ENCODE results near the gene PTGR3. TPM values are rescaled to one million over a fixed set of nuclear protein-coding genes. Genes with fewer than 3 reads are reported as not detected.

Gene PTGR3
- total and polyA plus RNA-seq, 4 donors = 6.8 to 18.7 (median 11.4) TPM

DNA sequence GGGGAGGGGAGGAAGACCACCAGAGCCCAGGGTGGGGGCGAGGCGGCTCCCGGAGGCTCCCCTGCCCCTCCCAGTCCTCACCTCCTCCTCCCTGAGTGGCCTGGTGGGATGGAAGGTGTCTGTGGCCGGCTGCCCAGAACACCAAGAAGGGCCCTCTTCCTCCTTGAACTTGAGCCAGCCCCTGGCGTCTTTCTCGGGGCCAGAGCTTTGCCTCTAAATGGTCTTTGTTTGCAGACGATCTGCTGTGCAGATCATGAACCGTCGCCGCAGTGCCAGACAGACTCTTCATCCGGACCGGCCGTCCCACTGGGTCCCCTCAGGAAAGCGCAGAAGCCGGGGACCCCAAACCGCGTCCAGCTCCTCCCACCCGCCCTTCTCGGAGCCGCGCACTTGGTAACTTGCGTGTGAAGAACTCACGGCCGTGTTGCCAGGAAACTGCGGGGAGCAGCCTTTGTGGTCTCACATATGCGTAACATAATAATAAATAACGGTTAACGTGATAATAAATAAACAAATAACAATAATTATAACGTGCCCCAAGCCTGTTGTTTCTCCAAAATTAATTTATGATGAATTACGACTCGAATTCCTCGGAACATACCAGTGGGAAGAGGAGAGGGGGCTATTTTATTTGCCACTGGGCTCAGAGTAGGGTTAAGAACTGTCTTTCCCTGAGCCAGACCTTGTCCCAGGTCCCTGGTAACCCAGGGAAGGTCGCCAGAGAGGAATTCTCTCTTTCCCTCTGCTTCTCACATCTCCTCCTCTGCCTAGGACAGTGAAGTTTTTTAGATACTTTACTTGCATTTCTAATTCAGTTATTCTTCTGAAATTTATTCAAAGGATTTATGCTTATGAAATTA is 41.0 kb downstream of the PTGR3 start:
- no peak overlapping the region for H3K4me3 ChIP-seq (ENCODE audit: low read depth in 1 of 3, low read length in 3 of 3)
- no peaks in the 10 kb centered on the region for H3K4me1 ChIP-seq (ENCODE audit: control insufficient read depth in 4 of 4, insufficient read depth in 4 of 4, low read length in 3 of 4)
- H3K9ac ChIP-seq (ENCODE audit: low read depth in 1 of 2, low read length in 2 of 2) = no peak overlapping the region
- no peak overlapping the region for H3K27ac ChIP-seq (ENCODE audit: low read depth in 1 of 2, low read length in 2 of 2)
- 76% methylated on average over 33 of the region's 33 CpGs for WGBS
- TF ChIP-seq, protein P1, sequence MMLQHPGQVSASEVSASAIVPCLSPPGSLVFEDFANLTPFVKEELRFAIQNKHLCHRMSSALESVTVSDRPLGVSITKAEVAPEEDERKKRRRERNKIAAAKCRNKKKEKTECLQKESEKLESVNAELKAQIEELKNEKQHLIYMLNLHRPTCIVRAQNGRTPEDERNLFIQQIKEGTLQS (IDR thresholded peaks at IDR 0.05) = no peak
- no peak for TF ChIP-seq FOXA1 (IDR thresholded peaks at IDR 0.05)
- TF ChIP-seq, protein P2, sequence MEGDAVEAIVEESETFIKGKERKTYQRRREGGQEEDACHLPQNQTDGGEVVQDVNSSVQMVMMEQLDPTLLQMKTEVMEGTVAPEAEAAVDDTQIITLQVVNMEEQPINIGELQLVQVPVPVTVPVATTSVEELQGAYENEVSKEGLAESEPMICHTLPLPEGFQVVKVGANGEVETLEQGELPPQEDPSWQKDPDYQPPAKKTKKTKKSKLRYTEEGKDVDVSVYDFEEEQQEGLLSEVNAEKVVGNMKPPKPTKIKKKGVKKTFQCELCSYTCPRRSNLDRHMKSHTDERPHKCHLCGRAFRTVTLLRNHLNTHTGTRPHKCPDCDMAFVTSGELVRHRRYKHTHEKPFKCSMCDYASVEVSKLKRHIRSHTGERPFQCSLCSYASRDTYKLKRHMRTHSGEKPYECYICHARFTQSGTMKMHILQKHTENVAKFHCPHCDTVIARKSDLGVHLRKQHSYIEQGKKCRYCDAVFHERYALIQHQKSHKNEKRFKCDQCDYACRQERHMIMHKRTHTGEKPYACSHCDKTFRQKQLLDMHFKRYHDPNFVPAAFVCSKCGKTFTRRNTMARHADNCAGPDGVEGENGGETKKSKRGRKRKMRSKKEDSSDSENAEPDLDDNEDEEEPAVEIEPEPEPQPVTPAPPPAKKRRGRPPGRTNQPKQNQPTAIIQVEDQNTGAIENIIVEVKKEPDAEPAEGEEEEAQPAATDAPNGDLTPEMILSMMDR (IDR thresholded peaks at IDR 0.05; ENCODE audit: low read depth, low read length, missing input control) = no peak
- TF ChIP-seq GABPA (IDR thresholded peaks at IDR 0.05 in 1 of 2, conservative IDR thresholded peaks at IDR 0.05 in 1 of 2) = no peak
- TF ChIP-seq JUND (IDR thresholded peaks at IDR 0.05) = no peak
- TF ChIP-seq, protein P3, sequence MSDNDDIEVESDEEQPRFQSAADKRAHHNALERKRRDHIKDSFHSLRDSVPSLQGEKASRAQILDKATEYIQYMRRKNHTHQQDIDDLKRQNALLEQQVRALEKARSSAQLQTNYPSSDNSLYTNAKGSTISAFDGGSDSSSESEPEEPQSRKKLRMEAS (IDR thresholded peaks at IDR 0.05) = no peak
- TF ChIP-seq EGR1 (IDR thresholded peaks at IDR 0.05; ENCODE audit: low read depth in 2 of 2) = no peak
- no peak for TF ChIP-seq HNF4A (conservative IDR thresholded peaks at IDR 0.05)
- TF ChIP-seq TAF1 (conservative IDR thresholded peaks at IDR 0.05) = no peak
- H3K9me3 ChIP-seq (ENCODE audit: control insufficient read depth in 4 of 4, low read length in 3 of 4) = no peaks in the 10 kb centered on the region
- H3K27me3 ChIP-seq (ENCODE audit: control insufficient read depth in 4 of 4, insufficient read depth in 4 of 4, low read length in 3 of 4) = no peaks in the 10 kb centered on the region
- no peak for DNase-seq (ENCODE audit: low spot score)
- no peaks in the 10 kb centered on the region for H3K36me3 ChIP-seq (ENCODE audit: control insufficient read depth in 4 of 4, insufficient read depth in 3 of 4, low read depth in 1 of 4, low read length in 3 of 4)

DNA sequence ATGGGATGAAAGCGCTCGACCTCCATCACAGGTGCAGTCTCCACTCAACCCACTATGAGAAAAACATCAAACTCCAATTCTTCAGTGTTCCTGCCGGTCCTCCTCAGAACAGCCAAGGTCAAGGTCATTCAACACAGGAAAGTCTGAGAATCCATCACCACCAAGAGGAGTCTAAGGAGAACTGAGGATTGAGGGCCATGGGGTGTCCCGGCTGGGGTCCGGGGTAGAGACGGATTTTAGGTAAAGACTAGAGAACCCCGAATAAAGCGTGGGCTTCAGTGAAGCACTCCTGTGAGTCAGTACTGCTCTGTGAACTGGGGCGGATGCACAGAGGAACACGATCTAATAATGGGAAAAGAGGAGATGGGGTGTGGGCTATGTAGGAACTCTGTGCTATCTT is 41.8 kb downstream of the PTGR3 start:
- H3K9ac ChIP-seq (ENCODE audit: low read depth in 1 of 2, low read length in 2 of 2) = no peak overlapping the region
- H3K36me3 ChIP-seq (ENCODE audit: control insufficient read depth in 4 of 4, insufficient read depth in 3 of 4, low read depth in 1 of 4, low read length in 3 of 4) = no peaks in the 10 kb centered on the region
- no peak overlapping the region for H3K27ac ChIP-seq (ENCODE audit: low read depth in 1 of 2, low read length in 2 of 2)
- H3K27me3 ChIP-seq (ENCODE audit: control insufficient read depth in 4 of 4, insufficient read depth in 4 of 4, low read length in 3 of 4) = no peaks in the 10 kb centered on the region
- WGBS = 89% methylated on average over 10 of the region's 10 CpGs
- H3K4me1 ChIP-seq (ENCODE audit: control insufficient read depth in 4 of 4, insufficient read depth in 4 of 4, low read length in 3 of 4) = no peaks in the 10 kb centered on the region
- TF ChIP-seq YY1 (IDR thresholded peaks at IDR 0.05) (no peak), RAD21 (IDR thresholded peaks at IDR 0.05) (no peak), EGR1 (IDR thresholded peaks at IDR 0.05; ENCODE audit: low read depth in 2 of 2) (no peak), FOXA1 (IDR thresholded peaks at IDR 0.05) (no peak), JUND (IDR thresholded peaks at IDR 0.05) (no peak), NR2F2 (IDR thresholded peaks at IDR 0.05) (no peak), SP1 (IDR thresholded peaks at IDR 0.05) (no peak), HNF4A (conservative IDR thresholded peaks at IDR 0.05) (no peak), GABPA (IDR thresholded peaks at IDR 0.05 in 1 of 2, conservative IDR thresholded peaks at IDR 0.05 in 1 of 2) (no peak), HNF4G (IDR thresholded peaks at IDR 0.05) (no peak), TAF1 (conservative IDR thresholded peaks at IDR 0.05) (no peak)
- TF ChIP-seq, protein P4, sequence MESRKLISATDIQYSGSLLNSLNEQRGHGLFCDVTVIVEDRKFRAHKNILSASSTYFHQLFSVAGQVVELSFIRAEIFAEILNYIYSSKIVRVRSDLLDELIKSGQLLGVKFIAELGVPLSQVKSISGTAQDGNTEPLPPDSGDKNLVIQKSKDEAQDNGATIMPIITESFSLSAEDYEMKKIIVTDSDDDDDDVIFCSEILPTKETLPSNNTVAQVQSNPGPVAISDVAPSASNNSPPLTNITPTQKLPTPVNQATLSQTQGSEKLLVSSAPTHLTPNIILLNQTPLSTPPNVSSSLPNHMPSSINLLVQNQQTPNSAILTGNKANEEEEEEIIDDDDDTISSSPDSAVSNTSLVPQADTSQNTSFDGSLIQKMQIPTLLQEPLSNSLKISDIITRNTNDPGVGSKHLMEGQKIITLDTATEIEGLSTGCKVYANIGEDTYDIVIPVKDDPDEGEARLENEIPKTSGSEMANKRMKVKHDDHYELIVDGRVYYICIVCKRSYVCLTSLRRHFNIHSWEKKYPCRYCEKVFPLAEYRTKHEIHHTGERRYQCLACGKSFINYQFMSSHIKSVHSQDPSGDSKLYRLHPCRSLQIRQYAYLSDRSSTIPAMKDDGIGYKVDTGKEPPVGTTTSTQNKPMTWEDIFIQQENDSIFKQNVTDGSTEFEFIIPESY (IDR thresholded peaks at IDR 0.05) = no peak
- TF ChIP-seq, protein P2 (IDR thresholded peaks at IDR 0.05; ENCODE audit: low read depth, low read length, missing input control) = no peak
- TF ChIP-seq, protein P1 (IDR thresholded peaks at IDR 0.05) = no peak
- TF ChIP-seq, protein P3 (IDR thresholded peaks at IDR 0.05) = no peak
- no peaks in the 10 kb centered on the region for H3K9me3 ChIP-seq (ENCODE audit: control insufficient read depth in 4 of 4, low read length in 3 of 4)
- H3K4me3 ChIP-seq (ENCODE audit: low read depth in 1 of 3, low read length in 3 of 3) = no peak overlapping the region
- no peak for DNase-seq (ENCODE audit: low spot score)
